GM18868 (cell line): Measurements from ENCODE around the gene DLK1.

Source experiments
- ATAC-seq: cut with Tn5 transposase; IDR thresholded peaks from one replicate; pipeline ENCODE4 v1.9.1; 2021; ENCODE audit warnings: mild to moderate bottlenecking, moderate library complexity; ENCODE audit not compliant: unreplicated experiment

The DLK1 gene

GRCh38 chr14:100775351-100775830 is 48.7 kb downstream of the DLK1 start:
- ATAC-seq = no peak

GRCh38 chr14:100775831-100776591 is 49.3 kb downstream of the DLK1 start:
- ATAC-seq = no peak

- no peak for ATAC-seq
Observed at GRCh38 chr14:100776681-100777365, 50.1 kb downstream of the DLK1 start.

- ATAC-seq = no peak
Observed at GRCh38 chr14:100777366-100777817, 50.7 kb downstream of the DLK1 start.

GRCh38 chr14:100777818-100778525 is 51.3 kb downstream of the DLK1 start:
- ATAC-seq = no peak

- no peak for ATAC-seq
Observed at GRCh38 chr14:100778526-100778882, 51.8 kb downstream of the DLK1 start.

GRCh38 chr14:100778951-100779690 is 52.4 kb downstream of the DLK1 start:
- ATAC-seq = no peak

- ATAC-seq = no peak
Observed at GRCh38 chr14:100779691-100780080, 53.0 kb downstream of the DLK1 start.

GRCh38 chr14:100780246-100780645 is 53.6 kb downstream of the DLK1 start:
- no peak for ATAC-seq

- ATAC-seq = no peak
Observed at GRCh38 chr14:100780646-100781355, 54.1 kb downstream of the DLK1 start.

GRCh38 chr14:100781952-100782351 is 55.3 kb downstream of the DLK1 start:
- ATAC-seq = no peak

- ATAC-seq = no peak
Observed at GRCh38 chr14:100782516-100783320, 56.0 kb downstream of the DLK1 start.

GRCh38 chr14:100783630-100784370 is 57.1 kb downstream of the DLK1 start:
- no peak for ATAC-seq

- no peak for ATAC-seq
Observed at GRCh38 chr14:100784523-100785337, 58.0 kb downstream of the DLK1 start.

- ATAC-seq = no peak
Observed at GRCh38 chr14:100785338-100785615, 58.6 kb downstream of the DLK1 start.

- ATAC-seq = no peak
Observed at GRCh38 chr14:100785626-100786025, 58.9 kb downstream of the DLK1 start.

- ATAC-seq = no peak
Observed at GRCh38 chr14:100786131-100786530, 59.4 kb downstream of the DLK1 start.

- no peak for ATAC-seq
Observed at GRCh38 chr14:100786576-100787219, 60.0 kb downstream of the DLK1 start.
